Right lobe of liver (tissue), 4 donors: ENCODE results near the gene DMRT1.

Source experiments
- CTCF ChIP-seq, 4 donors: fragments of 200-600 bp in 3 of 4; fragments of 450-650 bp in 1 of 4; IDR thresholded peaks; one replicate each; pipeline versions ENCODE4 v1.5.1 to v1.8.0; 2016 to 2022; ENCODE audit warnings: antibody characterized with exemption in 4 of 4, mild to moderate bottlenecking in 2 of 4
- POLR2A ChIP-seq: fragments of 450-650 bp; IDR thresholded peaks from one replicate; pipeline ENCODE4 v1.6.1; 2017; ENCODE audit warnings: antibody characterized with exemption, mild to moderate bottlenecking
- donor health status: DM: no; HTN: no; CAD: no.
- donor health status: DM: no; HTN: no; CAD: no.
- donor health status: DM: no; HTN: yes; CAD: no.

GRCh38 chr9:1014225-1014624, 172.7 kb downstream of the DMRT1 start:
- TF ChIP-seq CTCF (IDR thresholded peaks at IDR 0.05) (no peak), POLR2A (no peak)
